WTC11 (cell line): Measurements from ENCODE around the gene GNA12. TPM values are rescaled to one million over a fixed set of nuclear protein-coding genes. Genes with fewer than 3 reads are reported as not detected.

Source experiments
- ATAC-seq: fragments of 200-7000 bp; cut with Tn5 transposase; 2 replicates; pipeline ENCODE4 v1.10.0; 2021; ENCODE audit warnings: mild to moderate bottlenecking, moderate library complexity
- CTCF ChIA-PET: fragments of 300-600 bp; sonication (Branson Sonifier 250); formaldehyde crosslinking; loops from one replicate; lab custom pipeline; 2021; ENCODE audit warnings: antibody characterized with exemption; lab: Charles Lee
- POLR2A ChIA-PET: fragments of 350-600 bp; sonication (Branson Sonifier 250); formaldehyde crosslinking; loops from one replicate; lab custom pipeline; 2021; ENCODE audit warnings: antibody characterized with exemption; lab: Charles Lee
- DNase-seq: peaks from one replicate; pipeline ENCODE4 v3.0.0; 2021; ENCODE audit warnings: low spot score
- H3K27ac Mint-ChIP-seq: 2 replicates; pipeline ENCODE4 v1.8.0; 2021; ENCODE audit warnings: mixed read lengths
- H3K27me3 Mint-ChIP-seq: 2 replicates; pipeline ENCODE4 v1.8.0; 2021; ENCODE audit warnings: low read depth, mild to moderate bottlenecking, moderate library complexity, mixed read lengths
- H3K36me3 Mint-ChIP-seq: 2 replicates; pipeline ENCODE4 v1.8.0; 2021; ENCODE audit warnings: mixed read lengths
- H3K4me1 Mint-ChIP-seq: 2 replicates; pipeline ENCODE4 v1.8.0; 2022; ENCODE audit warnings: mixed read lengths
- H3K4me3 Mint-ChIP-seq: 2 replicates; pipeline ENCODE4 v1.8.0; 2021; ENCODE audit warnings: mild to moderate bottlenecking, moderate library complexity, mixed read lengths
- H3K9me3 Mint-ChIP-seq: 2 replicates; pipeline ENCODE4 v1.8.0; 2021; ENCODE audit warnings: mixed read lengths
- ATF1 ChIP-seq: sonication (generic); formaldehyde crosslinking; IDR thresholded peaks from 2 replicates; pipeline ENCODE4 v1.8.1; 2023; ENCODE audit warnings: mild to moderate bottlenecking, moderate library complexity, missing genetic modification reagents
- CBFB ChIP-seq: sonication (generic); formaldehyde crosslinking; IDR thresholded peaks from 2 replicates; pipeline ENCODE4 v1.8.1; 2022; ENCODE audit warnings: mild to moderate bottlenecking, low read depth, missing genetic modification reagents
- ELF4 ChIP-seq: sonication (generic); formaldehyde crosslinking; IDR thresholded peaks from 2 replicates; pipeline ENCODE4 v1.8.1; 2022; ENCODE audit warnings: low read depth, mild to moderate bottlenecking, moderate library complexity, missing genetic modification reagents
- FOXK1 ChIP-seq: sonication (generic); formaldehyde crosslinking; IDR thresholded peaks from 2 replicates; pipeline ENCODE4 v1.8.0; 2022; ENCODE audit warnings: mild to moderate bottlenecking, moderate library complexity, missing genetic modification reagents
- NFE2L1 ChIP-seq: sonication (generic); formaldehyde crosslinking; IDR thresholded peaks from 2 replicates; pipeline ENCODE4 v1.8.1; 2023; ENCODE audit warnings: missing genetic modification reagents
- NFYB ChIP-seq: sonication (generic); formaldehyde crosslinking; conservative IDR thresholded peaks from 2 replicates; pipeline ENCODE4 v1.8.0; 2022; ENCODE audit warnings: low read depth, missing genetic modification reagents
- NR1H2 ChIP-seq: sonication (generic); formaldehyde crosslinking; IDR thresholded peaks from 2 replicates; pipeline ENCODE4 v1.9.0; 2021; ENCODE audit warnings: mild to moderate bottlenecking, moderate library complexity, missing genetic modification reagents
- NR2C2 ChIP-seq: sonication (generic); formaldehyde crosslinking; IDR thresholded peaks from 2 replicates; pipeline ENCODE4 v1.8.0; 2022; ENCODE audit warnings: mild to moderate bottlenecking, missing genetic modification reagents
- NR3C1 ChIP-seq: sonication (generic); formaldehyde crosslinking; conservative IDR thresholded peaks from 2 replicates; pipeline ENCODE4 v1.8.1; 2023; ENCODE audit warnings: low read depth, mild to moderate bottlenecking, missing genetic modification reagents
- SOX15 ChIP-seq: fragments of 250-450 bp; sonication (Bioruptor Pico); IDR thresholded peaks from 2 replicates; pipeline ENCODE4 v1.9.0; 2021; ENCODE audit warnings: mild to moderate bottlenecking
- SP1 ChIP-seq: sonication (generic); formaldehyde crosslinking; conservative IDR thresholded peaks from 2 replicates; pipeline ENCODE4 v1.8.1; 2022; ENCODE audit warnings: missing genetic modification reagents
- TEAD1 ChIP-seq: sonication (generic); formaldehyde crosslinking; IDR thresholded peaks from 2 replicates; pipeline ENCODE4 v1.8.0; 2022; ENCODE audit warnings: mild to moderate bottlenecking, missing genetic modification reagents
- TP53 ChIP-seq: sonication (generic); formaldehyde crosslinking; IDR thresholded peaks from 2 replicates; pipeline ENCODE4 v1.8.1; 2023; ENCODE audit warnings: mild to moderate bottlenecking, missing genetic modification reagents
- USF2 ChIP-seq: sonication (generic); formaldehyde crosslinking; IDR thresholded peaks from 2 replicates; pipeline ENCODE4 v1.8.1; 2023; ENCODE audit warnings: mild to moderate bottlenecking, missing genetic modification reagents, moderate library complexity
- ZBTB21 ChIP-seq: sonication (generic); formaldehyde crosslinking; IDR thresholded peaks from 2 replicates; pipeline ENCODE4 v1.8.1; 2023; ENCODE audit warnings: mild to moderate bottlenecking, missing genetic modification reagents, borderline replicate concordance
- ZBTB43 ChIP-seq: sonication (generic); formaldehyde crosslinking; IDR thresholded peaks from 2 replicates; pipeline ENCODE4 v1.8.1; 2023; ENCODE audit warnings: mild to moderate bottlenecking, missing genetic modification reagents
- ZNF232 ChIP-seq: sonication (generic); formaldehyde crosslinking; IDR thresholded peaks from 2 replicates; pipeline ENCODE4 v1.8.0; 2022; ENCODE audit warnings: mild to moderate bottlenecking, missing genetic modification reagents
- ZNF263 ChIP-seq: sonication (generic); formaldehyde crosslinking; IDR thresholded peaks from 2 replicates; pipeline ENCODE4 v1.8.1; 2022; ENCODE audit warnings: low read depth, mild to moderate bottlenecking, moderate library complexity, missing genetic modification reagents
- ZNF281 ChIP-seq: sonication (generic); formaldehyde crosslinking; IDR thresholded peaks from 2 replicates; pipeline ENCODE4 v1.8.0; 2023; ENCODE audit warnings: mild to moderate bottlenecking, missing genetic modification reagents
- ZNF317 ChIP-seq: sonication (generic); formaldehyde crosslinking; IDR thresholded peaks from 2 replicates; pipeline ENCODE4 v1.8.1; 2023; ENCODE audit warnings: low read depth, mild to moderate bottlenecking, moderate library complexity, missing genetic modification reagents, borderline replicate concordance
- ZNF425 ChIP-seq: fragments of 250-450 bp; sonication (Bioruptor Pico); conservative IDR thresholded peaks from 2 replicates; pipeline ENCODE4 v1.9.0; 2021; ENCODE audit warnings: mild to moderate bottlenecking
- total RNA-seq: library from RNA; stranded (reverse); gene quantifications from 3 replicates; pipeline ENCODE4 v1.2.3, GENCODE V29; 2021
- TF ChIP-seq, protein P1 (sequence below): sonication (generic); formaldehyde crosslinking; IDR thresholded peaks from 2 replicates; pipeline ENCODE4 v1.8.0; 2022; ENCODE audit warnings: mild to moderate bottlenecking, missing genetic modification reagents
- TF ChIP-seq, protein P2 (sequence below): sonication (generic); formaldehyde crosslinking; IDR thresholded peaks from 2 replicates; pipeline ENCODE4 v1.8.1; 2022; ENCODE audit warnings: missing genetic modification reagents, borderline replicate concordance

The GNA12 gene
- total RNA-seq, 1 experiment from 2014 or later = 99.6 TPM

DNA sequence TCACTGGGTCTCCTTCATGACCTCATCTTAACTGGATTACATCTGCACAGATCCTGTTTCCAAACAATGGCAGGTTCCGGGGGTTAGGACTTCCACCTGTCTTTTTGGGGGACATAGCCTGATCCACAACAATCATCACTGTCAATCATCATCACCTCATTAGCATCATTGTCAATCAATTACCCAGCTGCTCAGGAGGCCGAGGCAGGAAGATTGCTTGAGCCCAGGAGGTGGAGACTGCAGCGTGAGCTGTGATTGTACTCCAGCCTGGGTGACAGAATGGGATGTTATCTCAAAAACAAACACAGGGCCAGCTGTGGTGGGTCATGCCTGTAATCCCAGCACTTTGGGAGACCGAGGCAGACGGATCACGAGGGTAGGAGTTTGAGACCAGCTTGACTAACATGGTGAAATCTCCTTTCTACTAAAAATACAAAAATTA, 137.4 kb downstream of the GNA12 start (continued):
- no peak for TF ChIP-seq ZNF425 (CRISPR knock-in tag)
- TF ChIP-seq SOX15 (CRISPR knock-in tag) = no peak

DNA sequence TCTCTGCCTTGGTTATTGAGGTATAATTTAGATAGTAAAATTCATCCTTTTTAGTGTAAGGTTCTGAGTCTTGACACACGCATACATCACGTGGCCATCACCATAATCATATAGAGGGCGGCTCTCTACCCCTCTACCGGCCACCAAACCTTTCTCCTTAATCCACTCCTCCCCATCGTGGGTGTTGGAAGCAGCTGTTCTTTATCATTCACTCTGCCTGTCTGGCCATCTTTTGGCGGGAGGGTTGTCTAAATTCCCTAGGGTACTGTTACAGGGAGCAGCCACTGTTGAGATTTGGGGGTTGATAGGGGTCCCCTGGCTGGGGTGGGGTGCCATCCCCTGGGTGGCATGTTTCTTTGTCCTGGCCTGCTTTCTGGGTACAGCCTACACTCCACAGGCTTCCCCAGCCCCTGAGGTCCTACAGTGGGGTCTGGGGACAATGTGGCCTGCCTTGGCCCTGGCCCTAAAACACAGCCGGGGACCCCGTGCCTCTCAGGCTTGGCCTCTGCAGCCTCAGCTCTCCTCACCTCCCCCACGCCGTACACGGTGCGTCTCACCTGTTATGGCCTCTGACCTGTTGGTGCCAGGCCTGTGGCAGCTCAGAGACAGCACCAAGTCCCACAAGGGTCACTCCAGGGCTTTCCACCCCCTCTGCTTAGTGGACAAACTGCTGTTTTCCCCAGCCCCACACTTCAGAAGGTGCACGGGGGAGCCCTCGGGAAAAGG, 138.6 kb downstream of the GNA12 start:
- DNase-seq (no peak), ATAC-seq (no peak)
- peaks cover 6% of the 10 kb centered on the region; the same call in 1 of the 2 replicates for H3K4me1 Mint-ChIP-seq
- no peak for TF ChIP-seq CBFB (CRISPR knock-in tag)
- TF ChIP-seq ZNF232 (CRISPR knock-in tag) = no peak
- no peak for TF ChIP-seq NR2C2 (CRISPR knock-in tag)
- ChIA-PET POLR2A (no interaction called here), CTCF (interaction anchor here (1.4 to 8.9 kb wide), 3 partner anchors 16 to 35 kb away, joined by 4 to 102 read pairs (median 79); partner anchors contain the start of gene AMZ1)
- no peaks in the 10 kb centered on the region for H3K9me3 Mint-ChIP-seq
- H3K36me3 Mint-ChIP-seq = no peaks in the 10 kb centered on the region
- no peaks in the 10 kb centered on the region for H3K27me3 Mint-ChIP-seq
- no peak overlapping the region for H3K4me3 Mint-ChIP-seq
- H3K27ac Mint-ChIP-seq = no peak overlapping the region

- Mint-ChIP-seq H3K27ac (peak overlapping the region; percentile 34), H3K9me3 (no peaks in the 10 kb centered on the region), H3K27me3 (no peaks in the 10 kb centered on the region), H3K36me3 (no peaks in the 10 kb centered on the region), H3K4me1 (peaks cover 6% of the 10 kb centered on the region; the same call in 1 of the 2 replicates), H3K4me3 (no peak overlapping the region)
- ChIA-PET CTCF (interaction anchor here (0.8 to 2.5 kb wide), 9 partner anchors 11 to 251 kb away, joined by 3 to 11 read pairs (median 3); no protein-coding TSS in a partner anchor), POLR2A (no interaction called here)
- no peak for DNase-seq
- ATAC-seq = no peak
- no peak for TF ChIP-seq NR1H2
- TF ChIP-seq USF2 = no peak
- no peak for TF ChIP-seq NFE2L1 (CRISPR knock-in tag)
- no peak for TF ChIP-seq TEAD1
- TF ChIP-seq TP53 (CRISPR knock-in tag) = no peak
- no peak for TF ChIP-seq NR3C1 (CRISPR knock-in tag)
- TF ChIP-seq ATF1 (CRISPR knock-in tag) = no peak
- no peak for TF ChIP-seq ZBTB21 (CRISPR knock-in tag)
- TF ChIP-seq FOXK1 (CRISPR knock-in tag) = no peak
- TF ChIP-seq, protein P1, sequence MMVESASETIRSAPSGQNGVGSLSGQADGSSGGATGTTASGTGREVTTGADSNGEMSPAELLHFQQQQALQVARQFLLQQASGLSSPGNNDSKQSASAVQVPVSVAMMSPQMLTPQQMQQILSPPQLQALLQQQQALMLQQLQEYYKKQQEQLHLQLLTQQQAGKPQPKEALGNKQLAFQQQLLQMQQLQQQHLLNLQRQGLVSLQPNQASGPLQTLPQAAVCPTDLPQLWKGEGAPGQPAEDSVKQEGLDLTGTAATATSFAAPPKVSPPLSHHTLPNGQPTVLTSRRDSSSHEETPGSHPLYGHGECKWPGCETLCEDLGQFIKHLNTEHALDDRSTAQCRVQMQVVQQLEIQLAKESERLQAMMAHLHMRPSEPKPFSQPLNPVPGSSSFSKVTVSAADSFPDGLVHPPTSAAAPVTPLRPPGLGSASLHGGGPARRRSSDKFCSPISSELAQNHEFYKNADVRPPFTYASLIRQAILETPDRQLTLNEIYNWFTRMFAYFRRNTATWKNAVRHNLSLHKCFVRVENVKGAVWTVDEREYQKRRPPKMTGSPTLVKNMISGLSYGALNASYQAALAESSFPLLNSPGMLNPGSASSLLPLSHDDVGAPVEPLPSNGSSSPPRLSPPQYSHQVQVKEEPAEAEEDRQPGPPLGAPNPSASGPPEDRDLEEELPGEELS (CRISPR knock-in tag) = no peak
- TF ChIP-seq CBFB (CRISPR knock-in tag) = no peak
- TF ChIP-seq ELF4 (CRISPR knock-in tag) = no peak
- TF ChIP-seq, protein P2, sequence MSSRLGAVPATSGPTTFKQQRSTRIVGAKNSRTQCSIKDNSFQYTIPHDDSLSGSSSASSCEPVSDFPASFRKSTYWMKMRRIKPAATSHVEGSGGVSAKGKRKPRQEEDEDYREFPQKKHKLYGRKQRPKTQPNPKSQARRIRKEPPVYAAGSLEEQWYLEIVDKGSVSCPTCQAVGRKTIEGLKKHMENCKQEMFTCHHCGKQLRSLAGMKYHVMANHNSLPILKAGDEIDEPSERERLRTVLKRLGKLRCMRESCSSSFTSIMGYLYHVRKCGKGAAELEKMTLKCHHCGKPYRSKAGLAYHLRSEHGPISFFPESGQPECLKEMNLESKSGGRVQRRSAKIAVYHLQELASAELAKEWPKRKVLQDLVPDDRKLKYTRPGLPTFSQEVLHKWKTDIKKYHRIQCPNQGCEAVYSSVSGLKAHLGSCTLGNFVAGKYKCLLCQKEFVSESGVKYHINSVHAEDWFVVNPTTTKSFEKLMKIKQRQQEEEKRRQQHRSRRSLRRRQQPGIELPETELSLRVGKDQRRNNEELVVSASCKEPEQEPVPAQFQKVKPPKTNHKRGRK (CRISPR knock-in tag) = no peak
- no peak for TF ChIP-seq ZNF317
- TF ChIP-seq NFYB = no peak
- TF ChIP-seq SP1 (CRISPR knock-in tag) = no peak
- no peak for TF ChIP-seq ZNF281
- TF ChIP-seq ZBTB43 (CRISPR knock-in tag) = no peak
- no peak for TF ChIP-seq ZNF263 (CRISPR knock-in tag)
Measured at GRCh38 chr7:2702594-2702957, 141.5 kb downstream of the GNA12 start.
